CD8-positive, alpha-beta memory T cell (primary cell): Measurements from ENCODE around the gene SVOP. TPM values are rescaled to one million over a fixed set of nuclear protein-coding genes. Genes with fewer than 3 reads are reported as not detected.

ENCODE experiments used
- CTCF ChIA-PET: fragments of 350-600 bp; sonication (Branson Sonifier 250); formaldehyde crosslinking; loops from one replicate; lab custom pipeline; 2021; ENCODE audit warnings: antibody characterized with exemption; lab: Charles Lee
- POLR2A ChIA-PET: fragments of 350-600 bp; sonication (Branson Sonifier 250); formaldehyde crosslinking; loops from one replicate; lab custom pipeline; 2021; ENCODE audit warnings: antibody characterized with exemption; lab: Charles Lee
- DNase-seq, 5 donors: peaks; one replicate each; pipeline versions ENCODE4 v3.0.0 to v3.0.0-alpha.2; 2020 to 2022; ENCODE audit warnings: mixed read lengths in 1 of 5
- H3K27ac ChIP-seq: one replicate; pipeline ENCODE4 v1.7.0; 2013; ENCODE audit warnings: low read depth, mild to moderate bottlenecking, low read length, moderate library complexity
- H3K27me3 ChIP-seq: 2 replicates; pipeline ENCODE4 v1.7.0; 2013; ENCODE audit warnings: low read length, mild to moderate bottlenecking; ENCODE audit not compliant: insufficient read depth, poor library complexity, severe bottlenecking
- H3K36me3 ChIP-seq: 2 replicates; pipeline ENCODE4 v1.7.0; 2013; ENCODE audit warnings: mild to moderate bottlenecking, low read length, moderate library complexity; ENCODE audit not compliant: insufficient read depth
- H3K4me1 ChIP-seq: 2 replicates; pipeline ENCODE4 v1.7.0; 2013; ENCODE audit warnings: mild to moderate bottlenecking, low read length, moderate library complexity; ENCODE audit not compliant: insufficient read depth
- H3K4me3 ChIP-seq: 2 replicates; pipeline ENCODE4 v1.7.0; 2013; ENCODE audit warnings: mild to moderate bottlenecking, low read length
- H3K9me3 ChIP-seq: 2 replicates; pipeline ENCODE4 v1.7.0; 2013; ENCODE audit warnings: mild to moderate bottlenecking, low read length
- H3K27ac Mint-ChIP-seq, 8 donors: one replicate each; pipeline ENCODE4 v1.8.0; 2020 to 2021; ENCODE audit warnings: mixed read lengths in 8 of 8, mild to moderate bottlenecking in 6 of 8, inconsistent platforms in 3 of 8, moderate library complexity in 3 of 8
- H3K27me3 Mint-ChIP-seq, 2 donors: one replicate each; pipeline ENCODE4 v1.8.0; 2020 to 2021; ENCODE audit warnings: mixed read lengths in 2 of 2, mild to moderate bottlenecking in 1 of 2, moderate library complexity in 1 of 2
- H3K36me3 Mint-ChIP-seq, 3 donors: one replicate each; pipeline ENCODE4 v1.8.0; 2020 to 2021; ENCODE audit warnings: mixed read lengths in 3 of 3, inconsistent platforms in 1 of 3, mild to moderate bottlenecking in 1 of 3
- H3K4me1 Mint-ChIP-seq, 3 donors: one replicate each; pipeline ENCODE4 v1.8.0; 2020 to 2021; ENCODE audit warnings: mixed read lengths in 3 of 3, inconsistent platforms in 1 of 3, mild to moderate bottlenecking in 1 of 3
- H3K4me3 Mint-ChIP-seq, 7 donors: one replicate each; pipeline ENCODE4 v1.8.0; 2020 to 2021; ENCODE audit warnings: mixed read lengths in 7 of 7, mild to moderate bottlenecking in 6 of 7, moderate library complexity in 4 of 7, inconsistent platforms in 2 of 7
- H3K9me3 Mint-ChIP-seq, 5 donors: one replicate each; pipeline ENCODE4 v1.8.0; 2020 to 2022; ENCODE audit warnings: mixed read lengths in 5 of 5, mild to moderate bottlenecking in 3 of 5, moderate library complexity in 2 of 5, inconsistent platforms in 1 of 5
- polyA plus RNA-seq: library from polyadenylated mRNA; unstranded; fragments of 300-500 nt; fragmentation: Illumina TruSeq; gene quantifications from one replicate; pipeline ENCODE4 v1.2.3, GENCODE V29; 2021
- total RNA-seq, 2 experiments: library from RNA; stranded (reverse); gene quantifications; one replicate each; pipeline ENCODE4 v1.2.3, GENCODE V29; 2021

Gene SVOP
- total and polyA plus RNA-seq, 3 experiments from 2014 or later: not detected

- Mint-ChIP-seq H3K27me3 (peaks cover 4 to 12% of the 10 kb centered on the region in 2 donors), H3K36me3 (no peaks in the 10 kb centered on the region), H3K4me1 (no peaks in the 10 kb centered on the region), H3K9me3 (no peaks in the 10 kb centered on the region), H3K4me3 (no peak overlapping the region), H3K27ac (no peak overlapping the region)
- H3K4me3 ChIP-seq: no peak overlapping the region
- POLR2A ChIA-PET: no interaction called here
- no peaks in the 10 kb centered on the region for H3K27me3 ChIP-seq
- CTCF ChIA-PET: no interaction called here
- no peaks in the 10 kb centered on the region for H3K4me1 ChIP-seq
- H3K36me3 ChIP-seq: no peaks in the 10 kb centered on the region
- H3K27ac ChIP-seq: no peak overlapping the region
- no peak for DNase-seq
- H3K9me3 ChIP-seq: no peaks in the 10 kb centered on the region
These were observed 39.0 kb downstream of the SVOP start for GRCh38 chr12:108981835-108982234.

GRCh38 chr12:108980831-108981618 lies 39.8 kb downstream of the SVOP start:
- Mint-ChIP-seq H3K9me3 (no peaks in the 10 kb centered on the region), H3K36me3 (no peaks in the 10 kb centered on the region), H3K4me1 (no peaks in the 10 kb centered on the region), H3K4me3 (no peak overlapping the region), H3K27me3 (peaks cover 3 to 15% of the 10 kb centered on the region in 2 donors), H3K27ac (no peak overlapping the region)
- DNase-seq: no peak
- ChIA-PET CTCF (interaction anchor here (1.2 kb wide), 1 partner anchor 365 kb away, joined by 3 read pairs; no protein-coding TSS in a partner anchor), POLR2A (no interaction called here)
- Histone ChIP-seq H3K9me3 (no peaks in the 10 kb centered on the region), H3K4me1 (no peaks in the 10 kb centered on the region), H3K27ac (no peak overlapping the region), H3K4me3 (no peak overlapping the region), H3K36me3 (no peaks in the 10 kb centered on the region), H3K27me3 (no peaks in the 10 kb centered on the region)

- Histone ChIP-seq H3K4me1 (no peaks in the 10 kb centered on the region), H3K36me3 (no peaks in the 10 kb centered on the region), H3K4me3 (no peak overlapping the region), H3K27me3 (no peaks in the 10 kb centered on the region), H3K9me3 (no peaks in the 10 kb centered on the region), H3K27ac (no peak overlapping the region)
- Mint-ChIP-seq H3K9me3 (no peaks in the 10 kb centered on the region), H3K4me3 (no peak overlapping the region), H3K4me1 (no peaks in the 10 kb centered on the region), H3K36me3 (no peaks in the 10 kb centered on the region), H3K27ac (no peak overlapping the region), H3K27me3 (peaks cover 6 to 15% of the 10 kb centered on the region in 2 donors)
- POLR2A ChIA-PET: no interaction called here
- DNase-seq: no peak
- CTCF ChIA-PET: no interaction called here
These were observed 43.5 kb downstream of the SVOP start for GRCh38 chr12:108977360-108977759.

GRCh38 chr12:108975024-108975593 lies 45.8 kb downstream of the SVOP start:
- ChIA-PET POLR2A (no interaction called here), CTCF (no interaction called here)

GRCh38 chr12:108973629-108974152 lies 47.2 kb downstream of the SVOP start:
- ChIA-PET CTCF (no interaction called here), POLR2A (no interaction called here)
- DNase-seq: no peak
- Mint-ChIP-seq H3K27ac (no peak overlapping the region), H3K4me3 (no peak overlapping the region), H3K36me3 (no peaks in the 10 kb centered on the region), H3K27me3 (peaks cover 10 to 31% of the 10 kb centered on the region in 2 donors), H3K4me1 (no peaks in the 10 kb centered on the region), H3K9me3 (no peaks in the 10 kb centered on the region)
- H3K27ac ChIP-seq: no peak overlapping the region
- no peaks in the 10 kb centered on the region for H3K27me3 ChIP-seq
- no peak overlapping the region for H3K4me3 ChIP-seq
- no peaks in the 10 kb centered on the region for H3K36me3 ChIP-seq
- no peaks in the 10 kb centered on the region for H3K9me3 ChIP-seq
- H3K4me1 ChIP-seq: no peaks in the 10 kb centered on the region

More at GRCh38 chr12:108975024-108975593, 45.8 kb downstream of the SVOP start:
- DNase-seq: no peak
- Histone ChIP-seq H3K4me1 (no peaks in the 10 kb centered on the region), H3K36me3 (no peaks in the 10 kb centered on the region), H3K27me3 (no peaks in the 10 kb centered on the region), H3K27ac (no peak overlapping the region), H3K4me3 (no peak overlapping the region), H3K9me3 (no peaks in the 10 kb centered on the region)
- H3K4me3 Mint-ChIP-seq: no peak overlapping the region
- no peaks in the 10 kb centered on the region for H3K4me1 Mint-ChIP-seq
- H3K27ac Mint-ChIP-seq: no peak overlapping the region
- H3K9me3 Mint-ChIP-seq: no peaks in the 10 kb centered on the region
- H3K36me3 Mint-ChIP-seq: no peaks in the 10 kb centered on the region
- peaks cover 10 to 23% of the 10 kb centered on the region in 2 donors for H3K27me3 Mint-ChIP-seq

- no peaks in the 10 kb centered on the region for H3K36me3 Mint-ChIP-seq
- POLR2A ChIA-PET: no interaction called here
- no peak overlapping the region for H3K4me3 ChIP-seq
- no peak overlapping the region for H3K27ac Mint-ChIP-seq
- H3K4me1 ChIP-seq: no peaks in the 10 kb centered on the region
- H3K4me1 Mint-ChIP-seq: no peaks in the 10 kb centered on the region
- no peak overlapping the region for H3K4me3 Mint-ChIP-seq
- H3K9me3 Mint-ChIP-seq: no peaks in the 10 kb centered on the region
- peaks cover 12 to 27% of the 10 kb centered on the region in 2 donors for H3K27me3 Mint-ChIP-seq
- H3K36me3 ChIP-seq: no peaks in the 10 kb centered on the region
- no peaks in the 10 kb centered on the region for H3K9me3 ChIP-seq
- no peak overlapping the region for H3K27ac ChIP-seq
- CTCF ChIA-PET: interaction anchor here (0.9 kb wide), 1 partner anchor 14 kb away, joined by 3 read pairs; no protein-coding TSS in a partner anchor
- no peaks in the 10 kb centered on the region for H3K27me3 ChIP-seq
- DNase-seq: no peak
These were observed 48.5 kb downstream of the SVOP start for GRCh38 chr12:108972358-108972757.

GRCh38 chr12:108969622-108970021 lies 51.2 kb downstream of the SVOP start:
- Mint-ChIP-seq H3K9me3 (no peaks in the 10 kb centered on the region), H3K36me3 (no peaks in the 10 kb centered on the region), H3K27ac (no peak overlapping the region), H3K4me1 (no peaks in the 10 kb centered on the region), H3K27me3 (peaks cover 10 to 24% of the 10 kb centered on the region in 2 donors), H3K4me3 (no peak overlapping the region)
- no peak overlapping the region for H3K27ac ChIP-seq
- CTCF ChIA-PET: no interaction called here
- no peak for DNase-seq
- no peaks in the 10 kb centered on the region for H3K9me3 ChIP-seq
- H3K36me3 ChIP-seq: no peaks in the 10 kb centered on the region
- H3K4me3 ChIP-seq: no peak overlapping the region
- no peaks in the 10 kb centered on the region for H3K4me1 ChIP-seq
- H3K27me3 ChIP-seq: no peaks in the 10 kb centered on the region
- POLR2A ChIA-PET: no interaction called here

GRCh38 chr12:108967869-108968540 lies 52.9 kb downstream of the SVOP start:
- H3K27ac ChIP-seq: no peak overlapping the region
- CTCF ChIA-PET: no interaction called here
- POLR2A ChIA-PET: no interaction called here
- Mint-ChIP-seq H3K36me3 (no peaks in the 10 kb centered on the region), H3K27me3 (peaks cover 10 to 21% of the 10 kb centered on the region in 2 donors), H3K4me1 (no peaks in the 10 kb centered on the region), H3K27ac (no peak overlapping the region), H3K4me3 (no peak overlapping the region), H3K9me3 (no peaks in the 10 kb centered on the region)
- H3K9me3 ChIP-seq: no peaks in the 10 kb centered on the region
- no peak for DNase-seq
- no peaks in the 10 kb centered on the region for H3K27me3 ChIP-seq
- H3K4me3 ChIP-seq: no peak overlapping the region
- no peaks in the 10 kb centered on the region for H3K4me1 ChIP-seq
- H3K36me3 ChIP-seq: no peaks in the 10 kb centered on the region
